ENCODE results near the gene CLIP4. TPM values are rescaled to one million over a fixed set of nuclear protein-coding genes. Genes with fewer than 3 reads are reported as not detected.

CLIP4 gene
- total RNA-seq: 63.3 and 94.0 TPM in 2 replicates

GRCh38 chr2:29114946-29115609 is at the start of gene CLIP4:
Gene CLIP4 (plus strand): TSS chr2:29115415. CDS start chr2:29121389, 5,974 bp downstream.

GRCh38 chr2:29074411-29074810 is 40.8 kb upstream of the CLIP4 start, which contains the start of gene PCARE:
Gene PCARE (minus strand): TSS chr2:29074523. CDS start chr2:29074261, 262 bp downstream.

Other genes starting within 250 kb of the CLIP4 start
- gene TRMT61B, start 245.1 kb upstream of the CLIP4 start, total RNA-seq: 13.2 and 17.1 TPM in 2 replicates
- gene WDR43, start 220.7 kb upstream of the CLIP4 start, total RNA-seq: 59.4 and 81.8 TPM in 2 replicates
- 0.14 and 0.37 TPM in 2 replicates for gene TOGARAM2, start 134.1 kb upstream of the CLIP4 start, total RNA-seq
- gene PCARE, start 40.9 kb upstream of the CLIP4 start, total RNA-seq: under 0.01 TPM in 1 of 2 replicates, not detected in the other

Measured in smooth muscle cell of bladder (primary cell).